ENCODE results near the gene PTPRN2.

- TF ChIP-seq HDGF (IDR thresholded peaks at IDR 0.05; ENCODE audit: borderline replicate concordance) (no peak), FOXK2 (IDR thresholded peaks at IDR 0.05) (no peak), ELF4 (IDR thresholded peaks at IDR 0.05) (no peak), FOXM1 (IDR thresholded peaks at IDR 0.05; ENCODE audit: borderline replicate concordance) (no peak), ZNF384 (IDR thresholded peaks at IDR 0.05) (no peak)
Measured at GRCh38 chr7:157839226-157839625, 748.4 kb downstream of the PTPRN2 start.
